ENCODE measurements around the gene FRK.

FRK gene

DNA sequence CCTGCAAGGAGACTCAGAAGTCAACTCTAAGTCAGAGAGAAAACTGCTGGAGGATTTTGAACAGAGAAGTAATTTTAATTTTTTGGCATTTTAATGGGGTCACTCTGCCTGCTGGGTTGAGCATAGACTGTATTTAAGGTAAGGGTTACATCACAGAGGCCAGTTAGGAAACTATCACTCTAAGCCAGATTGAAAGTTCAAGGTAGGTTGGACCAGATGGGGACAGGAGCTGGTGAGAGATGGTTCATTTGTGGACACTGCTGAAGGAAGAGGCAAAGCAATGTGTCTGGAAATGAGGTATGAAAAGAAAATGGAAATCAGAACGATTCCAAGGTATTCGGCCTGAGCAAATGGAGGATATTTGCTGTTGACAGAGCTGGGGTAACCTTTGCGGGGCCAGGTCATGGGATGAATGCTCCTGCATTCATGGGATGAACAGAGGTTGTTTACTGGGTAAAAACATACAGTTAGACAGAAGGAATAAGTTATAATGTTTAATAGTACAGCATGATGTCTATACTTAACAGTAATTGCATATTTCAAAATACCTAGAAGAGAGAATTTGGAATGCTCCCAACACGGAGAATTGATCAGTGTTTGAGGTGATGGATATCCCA, 26.9 kb downstream of the FRK start:
- no peak for DNase-seq

DNA sequence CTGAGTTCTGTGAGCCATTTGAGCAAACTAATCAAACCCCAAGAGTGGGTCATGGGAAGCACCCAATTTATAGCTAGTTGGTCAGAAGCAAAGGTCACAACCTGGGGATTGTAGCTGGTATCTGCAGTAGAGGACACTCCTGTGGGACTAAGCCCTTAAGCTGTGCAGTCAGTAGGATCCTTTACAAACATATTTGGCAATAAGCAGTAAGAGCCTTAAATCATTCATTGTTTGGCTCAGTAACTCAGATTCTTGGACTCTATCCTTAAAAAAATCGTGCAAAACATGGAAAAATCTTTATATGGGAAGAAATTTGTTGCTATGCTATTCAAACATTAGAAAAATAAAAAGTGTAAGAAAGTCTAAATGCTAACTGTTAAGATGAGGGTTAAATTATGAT, 29.9 kb downstream of the FRK start:
- DNase-seq, result no peak

- DNase-seq, result no peak
Observed at GRCh38 chr6:116029535-116029934, 31.2 kb downstream of the FRK start.

DNA sequence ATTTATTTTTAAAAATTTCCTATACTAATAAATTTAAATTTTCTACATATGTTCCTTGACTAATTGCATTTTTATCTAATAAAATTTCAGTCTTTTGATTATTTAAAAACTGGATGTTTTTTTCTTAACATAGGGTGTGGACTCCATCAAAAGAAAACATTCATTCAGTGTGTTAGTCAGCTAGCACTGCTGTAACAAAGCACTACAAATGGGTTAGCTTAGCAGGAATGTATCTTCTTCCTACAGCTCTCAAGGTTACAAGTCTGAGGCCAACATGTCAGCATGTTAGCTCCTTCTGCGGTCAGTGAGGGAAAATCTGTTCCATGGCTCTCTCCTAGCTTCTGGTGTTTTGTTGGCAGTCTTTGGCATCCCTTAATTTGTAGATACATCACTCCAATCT, 32.5 kb downstream of the FRK start:
- DNase-seq, result no peak

DNA sequence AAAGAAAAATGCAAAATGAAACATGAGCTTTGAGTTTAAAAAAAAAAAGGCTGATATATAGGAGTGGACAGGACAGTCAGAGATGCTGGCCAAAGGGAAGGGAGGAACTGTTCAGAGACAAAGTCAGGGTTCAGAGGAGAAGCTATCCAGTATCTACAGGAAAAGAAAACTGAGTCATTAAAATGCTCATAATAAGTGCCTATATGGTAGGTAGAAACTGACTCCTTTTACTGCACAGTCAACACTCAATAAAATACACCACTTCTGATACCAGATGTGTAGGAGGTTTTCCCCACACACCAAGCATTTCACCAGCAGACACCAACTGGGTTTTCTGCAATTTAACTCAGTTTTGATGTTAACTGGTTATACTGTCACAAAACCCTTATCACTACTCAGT, 32.9 kb downstream of the FRK start:
- DNase-seq, result no peak

DNA sequence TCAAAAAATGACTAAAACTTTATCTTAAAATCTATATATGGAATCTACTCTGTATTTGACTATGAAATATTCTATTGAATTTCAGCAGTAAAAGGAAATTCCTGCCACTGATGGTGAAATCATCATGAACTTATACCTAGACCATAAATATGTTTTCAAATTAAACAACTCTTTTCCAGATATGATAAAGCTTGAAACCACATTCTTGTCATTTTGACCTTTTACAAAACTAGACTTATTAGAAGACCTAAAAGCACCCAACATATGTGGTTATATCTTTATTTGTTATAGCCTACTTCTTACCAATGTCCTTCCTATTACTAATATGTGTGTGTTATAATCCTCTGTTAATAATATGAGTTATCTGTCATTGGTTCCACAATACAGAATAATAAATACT, 35.3 kb downstream of the FRK start:
- no peak for DNase-seq

DNA sequence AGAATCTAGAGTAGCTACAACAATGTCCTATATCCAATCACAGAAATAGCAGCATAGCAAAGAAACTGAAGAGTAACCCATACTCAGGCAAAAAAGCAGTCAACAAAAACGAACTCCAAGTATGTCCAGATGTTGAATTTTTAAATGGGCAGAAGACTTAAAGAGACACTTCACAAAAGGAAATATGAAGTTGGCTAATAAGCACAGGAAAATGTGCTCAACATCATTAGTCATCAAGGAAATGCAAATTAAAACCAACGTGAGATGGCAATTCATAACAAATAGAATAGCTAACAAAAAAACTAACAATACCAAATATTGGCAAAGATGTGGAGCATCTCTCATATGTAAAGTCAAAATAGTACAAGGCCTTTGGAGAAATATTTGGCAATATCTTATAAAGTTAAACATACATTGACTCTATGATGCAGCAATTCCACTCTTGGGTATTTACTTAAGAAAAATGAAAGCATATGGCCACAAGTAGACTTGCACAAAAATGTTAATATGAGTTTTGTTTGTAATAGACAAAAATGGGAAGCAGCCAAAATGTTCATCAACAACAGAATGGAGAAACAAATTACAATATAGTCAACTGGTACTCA, 37.7 kb downstream of the FRK start:
- DNase-seq, result no peak

DNA sequence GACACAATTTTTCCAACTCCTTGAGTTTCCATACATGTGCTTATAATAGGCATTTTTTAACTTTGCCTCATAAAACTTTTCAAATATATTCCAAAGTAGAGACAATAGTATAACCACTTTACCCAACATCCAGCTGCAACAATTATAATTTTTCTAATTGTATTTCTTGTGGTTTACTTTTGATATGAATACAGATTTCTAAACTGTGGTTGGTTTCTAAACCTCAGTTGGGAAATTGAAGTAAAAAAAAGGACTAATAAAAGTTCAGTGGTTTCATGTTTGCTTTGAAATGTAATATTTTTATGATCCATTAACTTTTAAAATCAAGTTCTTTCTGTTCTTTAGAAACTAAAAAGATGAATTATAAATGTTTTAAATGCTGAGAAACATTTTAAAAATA, 40.0 kb downstream of the FRK start:
- DNase-seq, result no peak

- no peak for DNase-seq
Observed at GRCh38 chr6:116019428-116019827, 41.3 kb downstream of the FRK start.

DNA sequence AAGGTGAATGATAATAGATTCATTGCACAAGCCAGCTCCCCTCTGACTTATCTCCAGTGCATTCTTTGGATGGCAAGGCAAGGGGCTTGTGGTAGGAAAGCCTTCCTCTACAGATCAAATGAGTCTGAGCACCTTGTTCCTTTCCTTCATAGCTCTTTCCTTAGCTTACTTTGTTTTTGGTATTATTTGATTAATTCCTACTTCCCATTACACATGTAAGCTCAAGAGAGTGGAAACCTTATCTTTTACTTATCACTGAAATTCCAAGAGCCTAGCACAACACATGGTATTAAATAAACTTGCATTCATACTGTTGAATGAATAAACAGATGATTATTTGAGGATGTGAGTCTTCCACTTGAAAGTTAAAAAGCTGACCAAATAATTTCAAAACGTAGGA, 41.7 kb downstream of the FRK start:
- no peak for DNase-seq

- DNase-seq, result no peak
Observed at GRCh38 chr6:116017546-116018295, 43.0 kb downstream of the FRK start.

- DNase-seq, result no peak
Observed at GRCh38 chr6:116016846-116017545, 43.7 kb downstream of the FRK start.

- DNase-seq, result no peak
Observed at GRCh38 chr6:116015983-116016382, 44.7 kb downstream of the FRK start.

GRCh38 chr6:116015561-116015960, 45.1 kb downstream of the FRK start:
- DNase-seq, result no peak

DNA sequence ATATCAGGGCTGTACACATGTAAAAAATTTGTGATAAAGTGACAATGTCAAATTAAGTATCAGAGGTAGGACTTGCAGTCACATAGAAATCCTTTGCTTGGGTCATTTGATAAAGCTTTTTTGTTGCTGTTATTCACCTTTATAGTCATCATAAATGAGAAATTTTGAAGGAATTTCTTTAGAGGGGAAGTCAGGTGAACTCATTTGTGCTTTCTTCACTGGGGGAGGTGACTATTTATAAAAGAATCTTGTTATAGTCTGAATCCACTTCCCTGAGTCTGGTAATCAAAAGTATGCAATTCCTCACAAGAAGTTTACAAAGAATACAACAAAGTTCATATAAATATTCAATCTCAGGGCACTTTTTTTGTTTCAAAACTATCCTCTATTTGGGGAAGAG, 47.7 kb downstream of the FRK start:
- DNase-seq, result no peak

DNA sequence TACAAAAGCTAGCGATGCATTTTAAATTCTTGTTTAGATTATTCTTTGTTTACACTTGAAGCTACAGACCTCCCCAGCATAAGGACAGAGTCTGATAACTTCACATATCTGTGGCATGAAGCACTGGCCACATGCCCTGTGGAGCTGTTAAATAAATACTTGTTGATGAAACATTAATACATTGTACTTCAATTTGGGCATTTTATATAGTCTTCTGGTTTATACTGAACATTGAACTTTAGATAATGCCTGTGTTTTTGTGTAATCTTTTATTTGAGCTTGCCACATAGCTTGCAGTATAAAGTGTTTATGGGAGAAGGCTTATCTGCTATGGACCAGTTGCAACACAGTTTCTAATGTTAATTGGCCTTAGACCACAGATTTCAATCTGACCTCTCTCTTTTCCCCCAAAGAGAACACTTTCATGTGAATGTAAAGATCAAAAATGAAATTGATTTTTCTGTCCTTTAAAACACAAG, 48.2 kb downstream of the FRK start:
- DNase-seq, result no peak

DNA sequence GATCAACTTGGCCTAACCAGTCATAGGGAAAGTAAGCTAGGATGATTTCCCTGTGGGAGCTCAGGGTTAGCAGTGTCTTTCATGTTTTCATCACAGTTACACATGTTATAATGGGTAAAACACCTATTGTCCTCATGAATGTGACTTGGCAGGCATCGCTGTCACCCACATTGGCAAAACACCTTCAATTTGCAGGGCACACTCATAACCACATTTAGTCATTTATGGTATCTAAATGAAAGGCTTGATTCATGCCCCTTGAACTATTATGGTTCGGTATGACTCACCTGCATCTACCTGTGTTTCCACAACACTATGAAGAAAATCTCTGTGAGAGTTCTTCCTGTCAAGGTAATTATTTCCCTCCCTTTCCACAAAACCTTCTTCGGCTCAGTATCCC, 49.2 kb downstream of the FRK start:
- peak; percentile 49 for DNase-seq

DNA sequence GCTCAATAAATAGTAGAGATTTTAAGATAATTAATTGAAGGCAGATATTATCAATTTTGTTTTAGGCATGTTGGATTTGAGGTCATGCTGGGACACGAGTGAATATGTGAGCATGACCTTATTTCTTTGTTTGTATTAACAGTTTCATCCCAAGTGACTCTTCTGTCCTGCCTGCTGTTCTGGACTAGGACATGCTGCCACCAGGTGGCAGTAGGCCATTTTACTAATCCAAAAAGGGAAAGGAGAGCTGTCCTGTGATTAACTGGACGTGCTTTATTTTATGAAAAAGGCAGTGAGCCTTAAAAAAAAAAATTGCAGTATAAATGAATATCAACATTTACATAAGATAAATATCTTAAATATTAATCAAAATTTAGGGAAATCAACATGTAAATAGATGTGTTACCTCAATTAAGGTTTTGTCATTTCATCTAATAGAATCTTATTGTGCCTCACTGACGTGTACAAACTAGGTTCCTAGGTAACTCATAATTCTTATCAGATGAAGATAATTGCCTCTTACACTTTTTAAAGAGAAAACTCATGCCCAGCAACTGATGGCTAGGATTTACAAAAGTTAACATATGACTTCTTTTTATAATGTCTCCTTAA, 49.8 kb downstream of the FRK start:
- DNase-seq, result peak; percentile 61

DNA sequence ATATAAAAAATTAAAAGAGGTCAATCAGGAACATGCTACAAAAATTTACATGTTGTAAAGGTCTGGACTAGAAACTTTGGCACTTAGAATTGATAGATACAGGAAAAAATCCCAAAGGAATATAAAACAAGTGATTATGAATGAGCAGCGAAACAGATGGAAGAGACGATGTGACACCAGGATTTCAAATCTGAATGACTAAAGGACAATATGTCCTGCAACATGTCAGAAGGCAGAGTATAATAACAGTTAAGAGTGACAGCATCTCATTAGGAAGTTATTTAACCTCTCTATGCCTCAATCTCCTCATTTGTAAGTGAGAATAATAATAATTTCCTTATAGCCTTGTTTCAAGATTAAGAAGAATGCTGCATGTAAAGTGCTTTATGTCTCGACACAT, 50.3 kb downstream of the FRK start:
- DNase-seq, result no peak

DNA sequence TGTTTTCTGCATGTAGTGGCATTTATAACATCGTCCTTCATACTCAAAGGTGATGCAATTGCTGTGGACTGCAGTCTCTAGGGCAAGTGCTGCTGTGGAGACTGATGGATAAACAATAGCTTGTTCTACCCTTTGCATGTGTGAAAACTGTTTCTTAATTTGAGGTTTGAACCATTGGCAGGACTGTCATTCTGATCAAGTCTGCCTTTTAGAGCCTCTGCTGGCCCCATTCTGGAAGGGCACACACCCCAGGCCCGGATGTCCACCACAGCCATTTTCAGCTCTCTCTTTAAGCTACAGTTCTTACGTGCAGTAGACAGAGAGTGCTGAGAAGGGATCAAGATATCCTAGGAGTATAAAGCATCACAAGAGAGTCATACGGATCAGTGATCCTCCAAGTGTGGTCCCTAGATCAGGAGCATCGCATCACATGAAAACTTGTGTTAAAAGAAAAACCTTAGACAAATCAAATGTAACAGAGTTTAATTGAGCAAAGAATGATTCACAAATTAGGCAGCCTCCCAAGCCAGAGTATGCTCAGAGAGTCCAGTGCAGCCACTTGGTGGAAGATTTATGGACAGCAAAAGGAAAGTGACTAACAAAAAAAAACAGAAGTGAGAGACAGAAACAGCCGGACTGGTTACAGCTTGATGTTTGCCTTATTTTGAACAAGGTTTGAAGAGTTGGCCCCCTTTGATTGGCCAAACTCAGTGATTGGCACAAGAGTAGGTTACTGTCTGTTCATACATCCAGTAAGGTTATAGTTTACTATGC, 52.0 kb downstream of the FRK start:
- no peak for DNase-seq

- no peak for DNase-seq
Observed at GRCh38 chr6:116004841-116005815, 55.6 kb downstream of the FRK start.
